Measurements from ENCODE around the gene APLF.

APLF gene, protein sequence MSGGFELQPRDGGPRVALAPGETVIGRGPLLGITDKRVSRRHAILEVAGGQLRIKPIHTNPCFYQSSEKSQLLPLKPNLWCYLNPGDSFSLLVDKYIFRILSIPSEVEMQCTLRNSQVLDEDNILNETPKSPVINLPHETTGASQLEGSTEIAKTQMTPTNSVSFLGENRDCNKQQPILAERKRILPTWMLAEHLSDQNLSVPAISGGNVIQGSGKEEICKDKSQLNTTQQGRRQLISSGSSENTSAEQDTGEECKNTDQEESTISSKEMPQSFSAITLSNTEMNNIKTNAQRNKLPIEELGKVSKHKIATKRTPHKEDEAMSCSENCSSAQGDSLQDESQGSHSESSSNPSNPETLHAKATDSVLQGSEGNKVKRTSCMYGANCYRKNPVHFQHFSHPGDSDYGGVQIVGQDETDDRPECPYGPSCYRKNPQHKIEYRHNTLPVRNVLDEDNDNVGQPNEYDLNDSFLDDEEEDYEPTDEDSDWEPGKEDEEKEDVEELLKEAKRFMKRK

GRCh38 chr2:68467077-68467960, at the start of gene APLF, which contains the start of gene FBXO48:
TSS of gene APLF (plus strand) at chr2:68467585. CDS start at chr2:68467732, 147 bp downstream.
TSS of gene FBXO48 (minus strand) at chr2:68467294. CDS start at chr2:68465145, 2,149 bp downstream.
- TF ChIP-seq GATA1 (IDR thresholded peaks at IDR 0.05; ENCODE audit: low read depth, low read length) (no peak), POLR2A (IDR thresholded peaks at IDR 0.05; ENCODE audit: low read length) (peak; percentile 83)
- peak; percentile 99 for DNase-seq

- no peak for DNase-seq
- TF ChIP-seq GATA1 (IDR thresholded peaks at IDR 0.05; ENCODE audit: low read depth, low read length) (no peak), POLR2A (IDR thresholded peaks at IDR 0.05; ENCODE audit: low read length) (no peak)
These were observed 49.5 kb upstream of the APLF start for GRCh38 chr2:68417926-68418325.

- no peak for TF ChIP-seq GATA1 (IDR thresholded peaks at IDR 0.05; ENCODE audit: low read depth, low read length)
- TF ChIP-seq POLR2A (IDR thresholded peaks at IDR 0.05; ENCODE audit: low read length), result no peak
These were observed 49.0 kb upstream of the APLF start for GRCh38 chr2:68418419-68418818.

GRCh38 chr2:68418855-68419254, 48.5 kb upstream of the APLF start:
- no peak for DNase-seq
- no peak for TF ChIP-seq POLR2A (IDR thresholded peaks at IDR 0.05; ENCODE audit: low read length)
- no peak for TF ChIP-seq GATA1 (IDR thresholded peaks at IDR 0.05; ENCODE audit: low read depth, low read length)

More at GRCh38 chr2:68418419-68418818, 49.0 kb upstream of the APLF start:
- DNase-seq, result no peak

- no peak for TF ChIP-seq GATA1 (IDR thresholded peaks at IDR 0.05; ENCODE audit: low read depth, low read length)
- no peak for TF ChIP-seq POLR2A (IDR thresholded peaks at IDR 0.05; ENCODE audit: low read length)
- peak; percentile 83 to 86 for DNase-seq
These were observed 47.0 kb upstream of the APLF start for GRCh38 chr2:68420254-68420910.

- no peak for TF ChIP-seq POLR2A (IDR thresholded peaks at IDR 0.05; ENCODE audit: low read length)
- no peak for TF ChIP-seq GATA1 (IDR thresholded peaks at IDR 0.05; ENCODE audit: low read depth, low read length)
- DNase-seq, result no peak
These were observed 43.3 kb upstream of the APLF start for GRCh38 chr2:68423966-68424650.

DNA sequence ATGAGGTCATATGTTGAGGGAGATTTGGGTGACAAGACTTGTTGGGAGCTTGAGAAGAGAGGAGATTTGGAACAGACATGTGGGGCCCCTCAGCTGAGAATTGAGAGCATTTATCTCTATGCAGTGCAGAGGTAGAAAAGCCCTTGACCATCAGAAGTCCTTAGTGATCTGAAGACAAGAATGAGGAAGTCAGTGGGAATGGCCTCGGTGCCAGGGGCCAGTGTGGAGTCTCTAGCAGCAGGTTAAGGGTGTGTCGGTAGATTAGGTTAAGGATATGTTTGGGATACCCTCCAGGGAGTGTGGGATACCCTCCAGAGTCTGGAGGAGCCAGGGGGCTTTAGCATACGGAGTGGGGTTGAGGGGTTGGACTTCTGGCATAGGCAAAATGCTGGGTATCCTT, 41.9 kb upstream of the APLF start:
- DNase-seq, result no peak
- TF ChIP-seq POLR2A (IDR thresholded peaks at IDR 0.05; ENCODE audit: low read length) (no peak), GATA1 (IDR thresholded peaks at IDR 0.05; ENCODE audit: low read depth, low read length) (no peak)

- no peak for DNase-seq
- TF ChIP-seq GATA1 (IDR thresholded peaks at IDR 0.05; ENCODE audit: low read depth, low read length) (no peak), POLR2A (IDR thresholded peaks at IDR 0.05; ENCODE audit: low read length) (no peak)
These were observed 40.9 kb upstream of the APLF start for GRCh38 chr2:68426446-68426845.

DNA sequence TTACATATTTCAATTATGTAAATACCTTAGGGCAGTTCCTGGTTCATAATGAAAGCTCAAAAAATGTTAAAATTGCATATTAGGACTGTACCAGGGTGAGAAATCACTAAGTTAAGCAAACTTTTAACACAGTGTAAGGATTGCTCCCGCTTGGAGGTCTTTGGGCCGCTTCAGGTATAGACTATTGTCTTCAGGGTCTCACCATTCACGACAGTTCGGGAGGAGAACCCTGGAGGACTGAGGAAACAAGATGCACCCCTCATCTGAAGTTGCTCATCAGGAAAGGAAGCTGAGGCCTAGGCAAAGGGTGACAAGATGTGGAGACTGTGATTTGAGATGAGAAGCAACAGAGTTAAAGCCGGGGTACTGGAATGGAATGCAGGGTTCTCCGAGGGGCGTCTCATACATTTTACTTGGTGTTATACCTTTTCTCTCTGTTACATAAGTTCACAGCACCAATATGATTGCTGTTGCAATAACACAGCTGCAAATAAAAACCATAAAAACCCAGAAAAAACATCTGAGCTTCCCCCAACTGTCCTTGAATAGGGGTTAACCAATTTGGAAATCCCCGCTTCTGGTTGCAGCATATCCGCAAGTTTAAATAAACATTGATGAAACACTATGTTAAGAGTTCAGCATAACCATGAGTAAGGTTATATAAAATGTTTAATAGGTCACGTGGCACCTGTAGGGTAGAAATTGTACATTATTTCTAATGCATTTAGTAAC, 40.4 kb upstream of the APLF start:
- no peak for DNase-seq
- no peak for TF ChIP-seq GATA1 (IDR thresholded peaks at IDR 0.05; ENCODE audit: low read depth, low read length)
- TF ChIP-seq POLR2A (IDR thresholded peaks at IDR 0.05; ENCODE audit: low read length), result no peak

DNA sequence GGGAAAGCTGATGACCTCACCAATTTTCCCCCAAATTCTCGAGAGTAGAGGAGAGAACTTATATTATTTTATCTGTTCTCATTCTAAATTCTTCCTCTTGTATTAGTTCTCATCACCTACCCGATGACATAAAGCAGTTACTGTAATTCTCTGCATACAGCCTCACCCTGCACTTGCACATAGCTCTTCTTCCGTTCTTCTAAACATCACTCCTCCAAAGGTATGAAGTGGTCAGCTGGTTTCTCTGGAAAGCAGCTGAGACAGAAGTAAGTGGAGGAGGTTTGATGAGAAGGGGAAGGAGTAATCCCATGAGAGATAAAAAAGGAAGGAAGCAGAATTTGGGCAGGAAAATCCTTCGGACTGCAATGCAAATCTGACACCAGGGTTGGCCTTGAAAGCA, 39.3 kb upstream of the APLF start:
- DNase-seq, result no peak
- TF ChIP-seq POLR2A (IDR thresholded peaks at IDR 0.05; ENCODE audit: low read length) (no peak), GATA1 (IDR thresholded peaks at IDR 0.05; ENCODE audit: low read depth, low read length) (no peak)

DNA sequence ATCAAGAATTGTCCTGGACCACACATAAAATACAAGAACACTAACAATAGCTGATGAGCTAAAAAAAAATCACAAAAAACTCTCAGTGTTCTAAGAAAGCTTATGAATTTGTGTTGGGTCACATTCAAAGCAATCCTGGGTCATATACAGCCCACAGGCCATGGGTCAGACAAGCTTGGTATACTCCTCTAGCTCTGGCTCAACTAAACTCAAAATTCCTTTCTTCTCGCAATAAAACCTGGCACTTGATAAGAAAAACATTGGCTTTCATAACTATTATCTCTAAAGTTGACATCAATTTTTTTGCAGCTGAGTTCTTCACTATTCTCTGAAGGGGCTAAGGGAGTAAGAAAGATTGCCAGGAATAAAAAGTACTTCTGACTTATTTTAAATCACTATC, 38.6 kb upstream of the APLF start:
- DNase-seq, result peak in 1 of 2 experiments; percentile 40
- no peak for TF ChIP-seq POLR2A (IDR thresholded peaks at IDR 0.05; ENCODE audit: low read length)
- TF ChIP-seq GATA1 (IDR thresholded peaks at IDR 0.05; ENCODE audit: low read depth, low read length), result no peak

GRCh38 chr2:68429311-68429826, 38.0 kb upstream of the APLF start:
- DNase-seq, result peak; percentile 62 to 67

More at GRCh38 chr2:68429311-68429826, 38.0 kb upstream of the APLF start:
- TF ChIP-seq GATA1 (IDR thresholded peaks at IDR 0.05; ENCODE audit: low read depth, low read length), result no peak
- no peak for TF ChIP-seq POLR2A (IDR thresholded peaks at IDR 0.05; ENCODE audit: low read length)

Data from erythroblast (primary cell).